Neural progenitor cell (in vitro differentiated cells): ENCODE results near the gene STEAP1B. TPM values are rescaled to one million over a fixed set of nuclear protein-coding genes. Genes with fewer than 3 reads are reported as not detected.
"Not testable (repeated sequence)": the region's sequence is repeated elsewhere in the genome, so short reads cannot be mapped to it uniquely, and the experiment has no call there.

Source experiments
- DNase-seq: peaks from one replicate; pipeline ENCODE4 v3.0.0-alpha.2; 2016; ENCODE audit warnings: low spot score
- H2AFZ ChIP-seq: fragments of 200-600 bp; sonication (generic); replicated peaks from 2 replicates; pipeline ENCODE4 v1.6.1; 2016; ENCODE audit warnings: antibody characterized with exemption
- H3F3A ChIP-seq: fragments of 200-600 bp; sonication (generic); 2 replicates; pipeline ENCODE4 v1.6.1; 2016; ENCODE audit warnings: antibody characterized with exemption, low read depth
- H3K27ac ChIP-seq: fragments of 200-600 bp; sonication (generic); 2 replicates; pipeline ENCODE4 v1.5.1; 2016; ENCODE audit warnings: mild to moderate bottlenecking
- H3K27me3 ChIP-seq: fragments of 200-600 bp; sonication (generic); 2 replicates; pipeline ENCODE4 v1.6.1; 2016; ENCODE audit warnings: mild to moderate bottlenecking, moderate library complexity
- H3K36me3 ChIP-seq: fragments of 200-600 bp; sonication (generic); 2 replicates; pipeline ENCODE4 v1.5.1; 2016
- H3K4me1 ChIP-seq: fragments of 200-600 bp; sonication (generic); 2 replicates; pipeline ENCODE4 v1.6.1; 2016; ENCODE audit warnings: mixed run types
- H3K4me2 ChIP-seq: fragments of 200-600 bp; sonication (generic); 2 replicates; pipeline ENCODE4 v1.6.1; 2016
- H3K4me3 ChIP-seq: fragments of 200-600 bp; sonication (generic); 2 replicates; pipeline ENCODE4 v1.5.1; 2016
- H3K79me2 ChIP-seq: fragments of 200-600 bp; sonication (generic); 2 replicates; pipeline ENCODE4 v1.6.1; 2016; ENCODE audit warnings: low read depth
- H3K9ac ChIP-seq: fragments of 200-600 bp; sonication (generic); 2 replicates; pipeline ENCODE4 v1.6.1; 2016
- H3K9me3 ChIP-seq: fragments of 200-600 bp; sonication (generic); 2 replicates; pipeline ENCODE4 v1.5.1; 2016; ENCODE audit warnings: low read depth
- H4K20me1 ChIP-seq: fragments of 200-600 bp; sonication (generic); 2 replicates; pipeline ENCODE4 v1.6.1; 2016; ENCODE audit warnings: low read depth
- H3K27ac Mint-ChIP-seq: 3 replicates; pipeline ENCODE4 v1.8.0; 2021; ENCODE audit warnings: mixed read lengths
- H3K27me3 Mint-ChIP-seq: 2 replicates; pipeline ENCODE4 v1.8.0; 2022; ENCODE audit warnings: low read depth, mild to moderate bottlenecking, inconsistent platforms, moderate library complexity, mixed read lengths; ENCODE audit not compliant: insufficient read depth
- H3K36me3 Mint-ChIP-seq: 3 replicates; pipeline ENCODE4 v1.8.0; 2021; ENCODE audit warnings: mixed read lengths
- H3K4me1 Mint-ChIP-seq: 3 replicates; pipeline ENCODE4 v1.8.0; 2021; ENCODE audit warnings: mixed read lengths
- H3K4me3 Mint-ChIP-seq: 3 replicates; pipeline ENCODE4 v1.8.0; 2021; ENCODE audit warnings: mild to moderate bottlenecking, moderate library complexity, mixed read lengths
- H3K9me3 Mint-ChIP-seq: 3 replicates; pipeline ENCODE4 v1.8.0; 2020; ENCODE audit warnings: mixed read lengths
- CTCF ChIP-seq: fragments of 200-600 bp; sonication (generic); IDR thresholded peaks from 2 replicates; pipeline ENCODE4 v1.5.1; 2017; ENCODE audit warnings: antibody characterized with exemption, mild to moderate bottlenecking
- EZH2 ChIP-seq: fragments of 200-600 bp; sonication (generic); IDR thresholded peaks from 2 replicates; pipeline ENCODE4 v1.6.1; 2017; ENCODE audit warnings: antibody characterized with exemption, mild to moderate bottlenecking, moderate library complexity
- EZH2phosphoT487 ChIP-seq: fragments of 200-600 bp; sonication (generic); IDR thresholded peaks from 2 replicates; pipeline ENCODE4 v1.6.1; 2017; ENCODE audit warnings: antibody characterized with exemption
- total RNA-seq: library from RNA; depleted of rRNA; stranded (reverse); fragments of >200 nt; gene quantifications from 2 replicates; pipeline ENCODE4 v1.2.3, GENCODE V29; 2015; ENCODE audit warnings: low replicate concordance

Gene STEAP1B
- total RNA-seq, 1 donor from 2014 or later, result 1.6 TPM

GRCh38 chr7:22543169-22543568 is 43.2 kb upstream of the STEAP1B start:
- TF ChIP-seq EZH2 (no peak), EZH2phosphoT487 (no peak)
- peaks cover 10% of the 10 kb centered on the region for H3F3A ChIP-seq
- no peaks in the 10 kb centered on the region for H3K36me3 ChIP-seq
- Mint-ChIP-seq H3K27ac (no peak overlapping the region), H3K36me3 (no peaks in the 10 kb centered on the region), H3K9me3 (no peaks in the 10 kb centered on the region), H3K4me3 (no peak overlapping the region), H3K27me3 (no peaks in the 10 kb centered on the region), H3K4me1 (peaks cover 7% of the 10 kb centered on the region)
- no peak overlapping the region for H3K4me3 ChIP-seq
- H2AFZ ChIP-seq, result no peak overlapping the region
- DNase-seq, result no peak
- peaks cover 9% of the 10 kb centered on the region for H3K4me1 ChIP-seq
- no peak overlapping the region for H3K27ac ChIP-seq
- no peaks in the 10 kb centered on the region for H4K20me1 ChIP-seq
- no peaks in the 10 kb centered on the region for H3K79me2 ChIP-seq
- no peak overlapping the region for H3K9ac ChIP-seq
- no peaks in the 10 kb centered on the region for H3K27me3 ChIP-seq
- no peak overlapping the region for H3K4me2 ChIP-seq
- no peaks in the 10 kb centered on the region for H3K9me3 ChIP-seq

- Histone ChIP-seq H3K27ac (no peak overlapping the region), H3K4me3 (no peak overlapping the region), H2AFZ (no peak overlapping the region), H3K27me3 (no peaks in the 10 kb centered on the region), H3K4me1 (peaks cover 9% of the 10 kb centered on the region), H3K9me3 (no peaks in the 10 kb centered on the region), H3F3A (peaks cover 10% of the 10 kb centered on the region), H3K4me2 (no peak overlapping the region), H4K20me1 (no peaks in the 10 kb centered on the region), H3K79me2 (no peaks in the 10 kb centered on the region), H3K36me3 (no peaks in the 10 kb centered on the region), H3K9ac (no peak overlapping the region)
- no peak overlapping the region for H3K4me3 Mint-ChIP-seq
- H3K27ac Mint-ChIP-seq, result no peak overlapping the region
- no peaks in the 10 kb centered on the region for H3K36me3 Mint-ChIP-seq
- TF ChIP-seq CTCF, result no peak
- TF ChIP-seq EZH2phosphoT487, result no peak
- TF ChIP-seq EZH2, result no peak
- H3K9me3 Mint-ChIP-seq, result no peaks in the 10 kb centered on the region
- H3K27me3 Mint-ChIP-seq, result no peaks in the 10 kb centered on the region
- peaks cover 7% of the 10 kb centered on the region for H3K4me1 Mint-ChIP-seq
- no peak for DNase-seq
Observed at GRCh38 chr7:22542669-22543068, 42.7 kb upstream of the STEAP1B start.

- no peak overlapping the region for H3K4me2 ChIP-seq
- Mint-ChIP-seq H3K27ac (no peak overlapping the region), H3K4me3 (no peak overlapping the region), H3K36me3 (no peaks in the 10 kb centered on the region), H3K27me3 (no peaks in the 10 kb centered on the region), H3K9me3 (no peaks in the 10 kb centered on the region), H3K4me1 (peaks cover 7% of the 10 kb centered on the region)
- peaks cover 10% of the 10 kb centered on the region for H3F3A ChIP-seq
- no peak for DNase-seq
- H3K9me3 ChIP-seq, result no peaks in the 10 kb centered on the region
- H4K20me1 ChIP-seq, result no peaks in the 10 kb centered on the region
- H3K4me3 ChIP-seq, result no peak overlapping the region
- no peak overlapping the region for H3K9ac ChIP-seq
- peaks cover 9% of the 10 kb centered on the region for H3K4me1 ChIP-seq
- TF ChIP-seq EZH2, result no peak
- TF ChIP-seq EZH2phosphoT487, result no peak
- no peak for TF ChIP-seq CTCF
- no peaks in the 10 kb centered on the region for H3K36me3 ChIP-seq
- H3K79me2 ChIP-seq, result no peaks in the 10 kb centered on the region
- H3K27ac ChIP-seq, result no peak overlapping the region
- H3K27me3 ChIP-seq, result no peaks in the 10 kb centered on the region
- H2AFZ ChIP-seq, result no peak overlapping the region
Observed at GRCh38 chr7:22542254-22542653, 42.3 kb upstream of the STEAP1B start.

- H3K27me3 ChIP-seq, result no peaks in the 10 kb centered on the region
- H3K36me3 Mint-ChIP-seq, result no peaks in the 10 kb centered on the region
- no peak overlapping the region for H3K4me3 Mint-ChIP-seq
- H3K36me3 ChIP-seq, result no peaks in the 10 kb centered on the region
- H2AFZ ChIP-seq, result no peak overlapping the region
- no peak for DNase-seq
- H3K27ac Mint-ChIP-seq, result no peak overlapping the region
- peaks cover 7% of the 10 kb centered on the region for H3K4me1 Mint-ChIP-seq
- TF ChIP-seq CTCF (no peak), EZH2 (no peak), EZH2phosphoT487 (no peak)
- H3K9me3 ChIP-seq, result no peaks in the 10 kb centered on the region
- H4K20me1 ChIP-seq, result no peaks in the 10 kb centered on the region
- no peaks in the 10 kb centered on the region for H3K79me2 ChIP-seq
- no peak overlapping the region for H3K9ac ChIP-seq
- no peak overlapping the region for H3K4me2 ChIP-seq
- H3K27me3 Mint-ChIP-seq, result no peaks in the 10 kb centered on the region
- H3F3A ChIP-seq, result peaks cover 10% of the 10 kb centered on the region
- H3K27ac ChIP-seq, result no peak overlapping the region
- H3K9me3 Mint-ChIP-seq, result no peaks in the 10 kb centered on the region
- no peak overlapping the region for H3K4me3 ChIP-seq
- peaks cover 9% of the 10 kb centered on the region for H3K4me1 ChIP-seq
Observed at GRCh38 chr7:22541789-22542188, 41.8 kb upstream of the STEAP1B start.

GRCh38 chr7:22528537-22528936 is 28.5 kb upstream of the STEAP1B start:
- H3K27me3 Mint-ChIP-seq, H3K4me1 ChIP-seq, H2AFZ ChIP-seq, H3K27ac ChIP-seq, H3K9me3 Mint-ChIP-seq, H3K4me1 Mint-ChIP-seq, H3K9ac ChIP-seq, H3K36me3 ChIP-seq, H3K79me2 ChIP-seq, DNase-seq, H3K27ac Mint-ChIP-seq, H3K9me3 ChIP-seq, H3K27me3 ChIP-seq, H3K4me3 ChIP-seq, H3K4me2 ChIP-seq, H3K4me3 Mint-ChIP-seq, H3K36me3 Mint-ChIP-seq, H3F3A ChIP-seq, H4K20me1 ChIP-seq: not testable (repeated sequence)

GRCh38 chr7:22524353-22524947 is 24.5 kb upstream of the STEAP1B start:
- not testable (repeated sequence) for H4K20me1 ChIP-seq, H3F3A ChIP-seq, H3K36me3 Mint-ChIP-seq, H3K4me1 Mint-ChIP-seq, H3K4me1 ChIP-seq, H3K4me2 ChIP-seq, H3K4me3 ChIP-seq, H3K27ac ChIP-seq, H3K27me3 Mint-ChIP-seq, H3K27ac Mint-ChIP-seq, H3K9ac ChIP-seq, H3K79me2 ChIP-seq, H3K36me3 ChIP-seq, H2AFZ ChIP-seq, H3K9me3 ChIP-seq, H3K4me3 Mint-ChIP-seq, DNase-seq, H3K27me3 ChIP-seq
- peaks cover 11% of the 10 kb centered on the region for H3K9me3 Mint-ChIP-seq
